Measurements from ENCODE around the gene TMEM218. TPM values are rescaled to one million over a fixed set of nuclear protein-coding genes. Genes with fewer than 3 reads are reported as not detected.

The TMEM218 gene
- total RNA-seq, 4 donors from 2014 or later, result 2.6 to 18.2 (median 10.6) TPM

GRCh38 chr11:125123194-125123946, 11.9 kb upstream of the TMEM218 start:
- 75 to 85% methylated on average over 4 of the region's 4 CpGs for WGBS, 2 donors (ENCODE audit: low coverage in 1 of 2)
- no peak overlapping the region for H3K27ac ChIP-seq
- no peak overlapping the region for H3K4me3 ChIP-seq
- in situ Hi-C loops (cut with MboI; ENCODE audit: low pct_ligation_motif_present in 1 of 4, low pct_unique_long_range_greater_than_20kb in 1 of 4, low sequenced_read_pairs in 3 of 4) (no loop called here), intact Hi-C loops (cut with DNase I; ENCODE audit: low total_unique reads) (no loop called here)
- no peaks in the 10 kb centered on the region for H3K36me3 ChIP-seq
- no peak for DNase-seq
- no peaks in the 10 kb centered on the region for H3K9me3 ChIP-seq
- no peaks in the 10 kb centered on the region for H3K4me1 ChIP-seq
- peaks cover 25% of the 10 kb centered on the region for H3K27me3 ChIP-seq
- TF ChIP-seq CTCF (IDR thresholded peaks at IDR 0.05) (no peak), EP300 (IDR thresholded peaks at IDR 0.05; ENCODE audit: low read depth) (no peak), POLR2A (IDR thresholded peaks at IDR 0.05) (no peak), POLR2AphosphoS5 (IDR thresholded peaks at IDR 0.05) (no peak)

- Histone ChIP-seq H3K4me1 (no peaks in the 10 kb centered on the region), H3K27me3 (peaks cover 31% of the 10 kb centered on the region), H3K9me3 (no peaks in the 10 kb centered on the region), H3K36me3 (no peaks in the 10 kb centered on the region), H3K27ac (no peak overlapping the region), H3K4me3 (no peak overlapping the region)
- intact Hi-C loops (cut with DNase I; ENCODE audit: low total_unique reads) (loop anchor here (10.0 kb wide), 1 partner anchor 163 kb away; the partner anchor contains the start of gene CCDC15), in situ Hi-C loops (cut with MboI; ENCODE audit: low pct_ligation_motif_present in 1 of 4, low pct_unique_long_range_greater_than_20kb in 1 of 4, low sequenced_read_pairs in 3 of 4) (loop anchor here in 1 of 4 donors (10.0 kb wide), 1 partner anchor 163 kb away; the partner anchor contains the start of gene CCDC15)
- no peak for DNase-seq
- TF ChIP-seq CTCF (IDR thresholded peaks at IDR 0.05), result no peak
- TF ChIP-seq POLR2AphosphoS5 (IDR thresholded peaks at IDR 0.05), result no peak
- 68 to 73% methylated on average over 4 of the region's 4 CpGs for WGBS, 2 donors (ENCODE audit: low coverage in 1 of 2)
These were observed 6.0 kb upstream of the TMEM218 start for GRCh38 chr11:125117429-125117828.

- Histone ChIP-seq H3K27me3 (peaks cover 24% of the 10 kb centered on the region), H3K4me3 (no peak overlapping the region), H3K4me1 (peaks cover 0 to 12% (median 3%) of the 10 kb centered on the region in 4 donors), H3K9me3 (no peaks in the 10 kb centered on the region), H3K27ac (no peak overlapping the region), H3K36me3 (no peaks in the 10 kb centered on the region)
- in situ Hi-C loops (cut with MboI; ENCODE audit: low pct_ligation_motif_present in 1 of 4, low pct_unique_long_range_greater_than_20kb in 1 of 4, low sequenced_read_pairs in 3 of 4) (loop anchor here in 1 of 4 donors (10.0 kb wide), 1 partner anchor 160 kb away; the partner anchor contains the start of gene CCDC15), intact Hi-C loops (cut with DNase I; ENCODE audit: low total_unique reads) (loop anchor here (10.0 kb wide), 1 partner anchor 160 kb away; the partner anchor contains the start of gene CCDC15)
- 50 to 69% methylated on average over 2 to 8 of the region's 8 CpGs for WGBS, 2 donors (ENCODE audit: low coverage in 1 of 2)
- DNase-seq, result no peak
- TF ChIP-seq POLR2AphosphoS5 (IDR thresholded peaks at IDR 0.05) (no peak), POLR2A (IDR thresholded peaks at IDR 0.05) (no peak), EP300 (IDR thresholded peaks at IDR 0.05; ENCODE audit: low read depth) (no peak), CTCF (IDR thresholded peaks at IDR 0.05) (no peak)
These were observed 3.1 kb upstream of the TMEM218 start for GRCh38 chr11:125114518-125114917.

DNA sequence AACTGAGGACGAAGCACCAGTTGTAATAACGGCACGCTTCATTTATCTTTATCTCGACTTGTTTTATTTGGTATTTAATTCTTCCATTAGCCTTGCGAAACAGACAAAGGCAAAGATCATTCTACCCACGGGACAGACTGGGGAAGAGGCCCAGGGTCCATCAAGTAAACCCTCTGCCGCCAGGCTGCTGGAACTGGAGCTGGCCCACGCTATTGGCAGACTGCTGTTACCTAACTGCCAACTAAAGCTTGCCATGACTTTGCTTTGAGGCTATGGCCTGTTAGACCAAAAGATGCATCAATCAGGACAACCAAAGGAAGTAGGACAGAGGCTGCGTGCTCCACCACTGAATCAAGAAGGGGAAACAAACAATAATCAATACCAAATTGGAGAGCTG, 780 bp upstream of the TMEM218 start:
- peak overlapping the region; percentile 36 to 82 (median 58) for H3K27ac ChIP-seq

More for the DNA sequence above, 780 bp upstream of the TMEM218 start:
- WGBS, 2 donors (ENCODE audit: low coverage in 1 of 2), result 77 to 96% methylated on average over 6 to 9 of the region's 9 CpGs
- Histone ChIP-seq H3K4me3 (peak overlapping the region in 2 of 4 donors; percentile 14 to 91), H3K27me3 (peaks cover 10% of the 10 kb centered on the region), H3K4me1 (peaks cover 0 to 12% (median 3%) of the 10 kb centered on the region in 4 donors), H3K9me3 (no peaks in the 10 kb centered on the region), H3K36me3 (no peaks in the 10 kb centered on the region)
- no peak for DNase-seq
- in situ Hi-C loops (cut with MboI; ENCODE audit: low pct_ligation_motif_present in 1 of 4, low pct_unique_long_range_greater_than_20kb in 1 of 4, low sequenced_read_pairs in 3 of 4) (loop anchor here in 1 of 4 donors (10.0 kb wide), 1 partner anchor 157 kb away; the partner anchor contains the start of gene CCDC15), intact Hi-C loops (cut with DNase I; ENCODE audit: low total_unique reads) (loop anchor here (10.0 kb wide), 1 partner anchor 157 kb away; the partner anchor contains the start of gene CCDC15)
- no peak for TF ChIP-seq POLR2A (IDR thresholded peaks at IDR 0.05)
- no peak for TF ChIP-seq POLR2AphosphoS5 (IDR thresholded peaks at IDR 0.05)
- no peak for TF ChIP-seq CTCF (IDR thresholded peaks at IDR 0.05)
- no peak for TF ChIP-seq EP300 (IDR thresholded peaks at IDR 0.05; ENCODE audit: low read depth)

All from transverse colon (tissue), 4 donors.